Motor neuron (in vitro differentiated cells): ENCODE results near the gene SLC14A1. TPM values are rescaled to one million over a fixed set of nuclear protein-coding genes. Genes with fewer than 3 reads are reported as not detected.
"Not testable (repeated sequence)": the region's sequence is repeated elsewhere in the genome, so short reads cannot be mapped to it uniquely, and the experiment has no call there.

Experiments
- ATAC-seq, 8 experiments: fragments of 200-7000 bp; cut with Tn5 transposase; replicated peaks in 6 of 8; 2 replicates each; pipeline ENCODE4 v1.8.0; 2021; ENCODE audit warnings: mild to moderate bottlenecking in 8 of 8, moderate library complexity in 8 of 8
- H3K27ac ChIP-seq, 2 donors: fragments of 250-450 bp; sonication (Bioruptor Pico); 2 replicates each; pipeline ENCODE4 v1.9.0; 2021; ENCODE audit warnings: antibody characterized with exemption in 2 of 2, mild to moderate bottlenecking in 2 of 2, moderate library complexity in 1 of 2
- H3K4me1 ChIP-seq, 2 donors: fragments of 250-450 bp; sonication (Bioruptor Pico); replicated peaks in 1 of 2; 2 replicates each; pipeline ENCODE4 v1.6.1; 2021; ENCODE audit warnings: antibody characterized with exemption in 2 of 2, mild to moderate bottlenecking in 2 of 2, moderate library complexity in 1 of 2
- H3K4me3 ChIP-seq, 5 donors: fragments of 250-450 bp; sonication (Bioruptor Pico); 2 replicates each; pipeline ENCODE4 v1.9.0; 2021; ENCODE audit warnings: antibody characterized with exemption in 5 of 5, mild to moderate bottlenecking in 5 of 5, moderate library complexity in 4 of 5
- WGBS, 10 experiments: fragments of 450-650 bp; shearing (Covaris generic); methylation state at CpG; one replicate each; pipeline ENCODE4 v1.0.0; 2022; 5-methylcytosine and 5-hydroxymethylcytosine counted together
- in situ Hi-C, 9 experiments: fragments of 400-800 bp; cut with MboI; loops; one replicate each; pipeline ENCODE4 v1.15.0; 2021; ENCODE audit warnings: low sequenced_read_pairs in 9 of 9, low pct_unique_long_range_greater_than_20kb in 2 of 9; ENCODE audit not compliant: unreplicated experiment in 9 of 9
- total RNA-seq, 8 experiments: library from RNA; unstranded; fragments of 300-600 nt; gene quantifications; 2 replicates each; pipeline versions ENCODE4 v1.2.3 to v1.2.4, GENCODE V29; 2022

SLC14A1 gene
- total RNA-seq, 8 experiments from 2014 or later: 0.21 to 1.5 (median 0.65) TPM

DNA sequence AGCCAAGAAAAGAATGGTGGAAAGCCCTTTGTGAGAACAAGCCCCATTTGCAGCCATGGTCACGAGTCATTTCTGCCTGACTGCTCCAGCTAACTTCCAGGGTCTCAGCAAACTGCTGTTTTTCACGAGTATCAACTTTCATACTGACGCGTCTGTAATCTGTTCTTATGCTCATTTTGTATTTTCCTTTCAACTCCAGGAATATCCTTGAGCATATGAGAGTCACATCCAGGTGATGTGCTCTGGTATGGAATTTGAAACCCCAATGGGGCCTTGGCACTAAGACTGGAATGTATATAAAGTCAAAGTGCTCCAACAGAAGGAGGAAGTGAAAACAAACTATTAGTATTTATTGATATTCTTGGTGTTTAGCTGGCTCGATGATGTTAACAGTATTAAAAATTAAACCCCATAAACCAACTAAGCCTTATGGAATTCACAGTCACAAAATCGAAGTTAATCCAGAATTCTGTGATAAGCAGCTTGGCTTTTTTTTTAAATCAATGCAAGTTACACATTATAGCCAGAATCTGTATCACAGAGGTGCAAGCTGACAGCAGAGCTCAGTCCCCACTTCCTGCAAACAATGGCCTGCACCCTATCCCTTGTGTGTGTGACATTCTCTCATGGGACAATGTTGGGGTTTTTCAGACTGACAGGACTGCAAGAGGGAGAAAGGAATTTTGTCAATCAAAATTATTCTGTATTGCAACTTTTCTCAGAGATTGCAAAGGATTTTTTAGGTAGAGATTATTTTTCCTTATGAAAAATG lies 26.1 kb downstream of the SLC14A1 start:
- Histone ChIP-seq H3K27ac (no peak overlapping the region), H3K4me1 (no peaks in the 10 kb centered on the region), H3K4me3 (no peak overlapping the region)
- in situ Hi-C loops: no loop called here
- ATAC-seq: no peak
- WGBS, 10 experiments: 30 to 84% (median 66%) methylated on average over 2 to 6 of the region's 6 CpGs; no CpG with 5 or more reads in 2 of the 10 experiments

DNA sequence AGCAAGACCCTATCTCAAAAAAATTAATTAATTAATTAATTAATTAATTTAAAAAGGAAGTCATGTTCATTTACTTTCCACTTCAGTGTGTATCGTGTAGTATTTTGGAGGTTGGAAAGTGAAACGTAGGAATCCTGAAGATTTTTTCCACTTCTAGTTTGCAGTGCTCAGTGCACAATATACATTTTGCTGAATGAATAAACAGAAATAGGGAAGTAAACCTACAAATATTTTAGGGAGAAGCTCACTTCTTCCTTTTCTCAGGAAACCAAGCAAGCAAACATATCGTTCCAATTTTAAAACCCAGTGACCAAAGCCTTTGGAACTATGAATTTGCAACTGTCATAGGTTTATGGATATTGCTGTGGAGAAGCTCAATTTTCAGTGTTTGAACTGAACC lies 27.8 kb downstream of the SLC14A1 start:
- WGBS, 10 experiments: 78 to 100% (median 93%) methylated on average over 1 to 3 of the region's 3 CpGs; no CpG with 5 or more reads in 1 of the 10 experiments
- ATAC-seq: no peak
- in situ Hi-C loops: no loop called here

GRCh38 chr18:45752681-45753080 lies 28.7 kb downstream of the SLC14A1 start:
- Histone ChIP-seq H3K4me1 (no peaks in the 10 kb centered on the region), H3K4me3 (no peak overlapping the region), H3K27ac (no peak overlapping the region)
- ATAC-seq: no peak
- in situ Hi-C loops: no loop called here

More for the DNA sequence above, 27.8 kb downstream of the SLC14A1 start:
- Histone ChIP-seq H3K27ac (no peak overlapping the region), H3K4me3 (no peak overlapping the region), H3K4me1 (no peaks in the 10 kb centered on the region)

DNA sequence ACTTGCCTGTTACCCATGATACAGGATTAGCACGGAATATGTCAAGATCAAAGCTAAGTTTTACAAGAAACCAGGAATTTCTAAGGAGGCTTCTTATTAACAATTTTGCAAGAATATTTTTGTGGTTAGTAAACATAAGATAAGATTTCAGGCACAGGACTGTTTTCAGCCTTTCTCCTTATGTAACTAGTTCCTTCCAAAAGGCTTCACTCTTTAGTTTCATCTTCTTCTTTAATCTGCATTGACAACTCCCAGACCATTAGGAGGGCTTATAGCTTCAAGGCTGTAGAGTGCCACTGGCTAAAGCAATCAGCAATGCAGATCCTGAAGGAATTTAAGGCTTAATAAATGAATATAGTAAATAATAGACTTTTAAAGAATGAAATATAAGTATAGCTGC lies 29.3 kb downstream of the SLC14A1 start:
- ATAC-seq: no peak
- 0 to 88% (median 67%) methylated on average over 1 of the region's 1 CpG; no CpG with 5 or more reads in 3 of the 10 experiments for WGBS, 10 experiments
- no peak overlapping the region for H3K27ac ChIP-seq
- H3K4me3 ChIP-seq: no peak overlapping the region
- no peaks in the 10 kb centered on the region for H3K4me1 ChIP-seq
- in situ Hi-C loops: no loop called here

DNA sequence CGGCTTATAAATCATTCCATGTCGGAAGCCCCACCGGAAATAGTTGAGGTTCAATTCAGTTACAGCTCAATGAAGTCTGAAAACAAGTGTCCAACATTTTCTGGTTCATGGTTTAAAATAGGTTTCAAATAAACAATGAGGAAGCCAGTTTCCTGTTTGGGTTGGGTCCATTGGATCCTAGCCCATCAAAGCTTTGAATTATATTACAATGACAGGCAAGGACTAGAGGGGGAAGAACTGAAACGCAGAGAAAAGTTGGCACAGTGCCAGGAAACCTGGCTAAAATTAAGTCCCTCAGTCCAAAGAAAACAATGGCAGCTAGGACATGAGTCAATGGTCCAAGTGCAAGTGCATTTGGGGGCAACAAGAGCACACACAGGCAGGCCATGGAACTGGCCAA lies 32.0 kb downstream of the SLC14A1 start:
- WGBS, 10 experiments: 0 to 71% (median 50%) methylated on average over 1 to 4 of the region's 4 CpGs; no CpG with 5 or more reads in 1 of the 10 experiments
- ATAC-seq: no peak

DNA sequence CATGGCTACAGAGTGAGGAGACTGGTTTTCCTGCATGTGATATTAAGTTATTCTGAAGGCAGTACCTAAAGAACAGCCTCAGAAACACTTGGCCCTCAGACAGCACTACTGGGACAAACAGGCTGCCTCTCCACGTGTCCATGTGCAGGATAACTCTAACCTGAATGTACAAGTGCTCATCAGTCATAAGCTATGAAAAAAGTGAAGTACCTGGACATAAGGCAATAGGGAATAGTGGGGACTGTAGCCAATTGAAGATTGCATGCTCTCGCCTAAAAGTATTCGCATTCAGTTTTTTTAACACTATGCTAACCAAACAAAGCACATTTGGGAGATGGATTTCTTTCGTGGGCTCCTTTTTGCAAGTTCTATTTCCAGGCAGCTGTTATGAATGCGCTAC lies 33.0 kb downstream of the SLC14A1 start:
- in situ Hi-C loops: no loop called here
- Histone ChIP-seq H3K4me3 (no peak overlapping the region), H3K4me1 (no peaks in the 10 kb centered on the region), H3K27ac (no peak overlapping the region)
- 50 to 96% (median 80%) methylated on average over 1 to 5 of the region's 5 CpGs; no CpG with 5 or more reads in 1 of the 10 experiments for WGBS, 10 experiments
- no peak for ATAC-seq

More for the DNA sequence above, 32.0 kb downstream of the SLC14A1 start:
- Histone ChIP-seq H3K4me3 (no peak overlapping the region), H3K4me1 (no peaks in the 10 kb centered on the region), H3K27ac (no peak overlapping the region)
- in situ Hi-C loops: no loop called here

GRCh38 chr18:45757644-45758043 lies 33.7 kb downstream of the SLC14A1 start:
- H3K4me1 ChIP-seq, ATAC-seq, in situ Hi-C loops, H3K27ac ChIP-seq, H3K4me3 ChIP-seq: not testable (repeated sequence)
- WGBS, 10 experiments: 0 to 73% (median 33%) methylated on average over 1 to 6 of the region's 11 CpGs; no CpG with 5 or more reads in 1 of the 10 experiments

GRCh38 chr18:45760462-45761036 lies 36.6 kb downstream of the SLC14A1 start:
- Histone ChIP-seq H3K27ac (no peak overlapping the region), H3K4me3 (no peak overlapping the region)
- ATAC-seq: peak in 2 of 8 experiments; percentile 37 to 80

GRCh38 chr18:45761512-45762114 lies 37.6 kb downstream of the SLC14A1 start:
- H3K4me3 ChIP-seq: no peak overlapping the region
- in situ Hi-C loops: no loop called here
- no peaks in the 10 kb centered on the region for H3K4me1 ChIP-seq
- WGBS, 10 experiments: 18 to 91% (median 70%) methylated on average over 1 to 6 of the region's 6 CpGs
- no peak for ATAC-seq
- no peak overlapping the region for H3K27ac ChIP-seq

More at GRCh38 chr18:45760462-45761036, 36.6 kb downstream of the SLC14A1 start:
- in situ Hi-C loops: no loop called here
- WGBS, 10 experiments: 0 to 40% (median 18%) methylated on average over 1 to 3 of the region's 5 CpGs; no CpG with 5 or more reads in 1 of the 10 experiments
- no peaks in the 10 kb centered on the region for H3K4me1 ChIP-seq

DNA sequence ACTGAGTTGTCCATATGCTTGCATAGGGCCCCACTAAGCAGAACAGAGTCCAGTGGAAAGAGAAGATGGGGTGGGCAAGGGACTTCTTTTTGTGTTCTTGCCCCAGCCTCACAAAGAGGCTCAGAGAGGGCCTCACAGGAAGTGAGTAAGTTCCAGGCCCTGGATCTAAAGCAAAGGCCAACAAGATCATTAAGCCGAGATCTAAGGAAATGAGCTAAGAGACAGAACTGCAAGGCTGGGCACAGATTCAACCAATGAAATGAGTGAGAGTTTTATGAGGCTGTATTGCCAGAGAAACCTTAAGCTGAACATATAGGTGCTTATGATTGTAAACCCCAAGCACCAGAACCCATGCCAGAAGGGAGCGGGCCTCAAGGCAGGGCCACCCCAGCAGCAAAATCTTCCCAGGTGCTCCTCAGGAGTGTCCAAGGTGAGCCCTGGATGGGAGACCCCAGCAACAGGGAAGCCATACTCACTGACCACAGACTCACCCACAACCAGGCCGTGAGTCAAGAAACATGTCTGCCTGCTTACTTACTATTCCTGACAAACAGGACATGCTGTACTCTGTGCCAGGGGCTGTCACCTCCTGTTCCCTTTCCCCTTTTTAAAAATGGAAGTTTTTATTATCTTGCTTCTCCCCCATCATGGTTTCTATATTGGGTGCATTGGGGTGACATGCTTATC lies 40.2 kb downstream of the SLC14A1 start:
- Histone ChIP-seq H3K4me3 (no peak overlapping the region), H3K4me1 (no peaks in the 10 kb centered on the region), H3K27ac (no peak overlapping the region)
- in situ Hi-C loops: no loop called here
- no peak for ATAC-seq
- 0 to 100% (median 90%) methylated on average over 1 to 3 of the region's 3 CpGs; no CpG with 5 or more reads in 3 of the 10 experiments for WGBS, 10 experiments

- Histone ChIP-seq H3K4me3 (no peak overlapping the region), H3K4me1 (no peaks in the 10 kb centered on the region), H3K27ac (no peak overlapping the region)
- 20 to 69% (median 50%) methylated on average over 1 to 2 of the region's 2 CpGs; no CpG with 5 or more reads in 3 of the 10 experiments for WGBS, 10 experiments
- in situ Hi-C loops: no loop called here
- no peak for ATAC-seq
Measured at GRCh38 chr18:45765796-45766195, 41.8 kb downstream of the SLC14A1 start.

- no peak for ATAC-seq
Measured at GRCh38 chr18:45771587-45772480, 47.9 kb downstream of the SLC14A1 start.

More at GRCh38 chr18:45771587-45772480, 47.9 kb downstream of the SLC14A1 start:
- H3K27ac ChIP-seq: no peak overlapping the region
- H3K4me1 ChIP-seq: no peaks in the 10 kb centered on the region
- in situ Hi-C loops: no loop called here
- no peak overlapping the region for H3K4me3 ChIP-seq
- WGBS, 10 experiments: 33 to 100% (median 85%) methylated on average over 1 to 7 of the region's 8 CpGs
